SH-SY5Y (cell line): Measurements from ENCODE around the gene AARSD1.

ENCODE experiments used
- GATA2 ChIP-seq: IDR thresholded peaks from 2 replicates; pipeline ENCODE4 v1.6.1; 2011; ENCODE audit warnings: mild to moderate bottlenecking, low read depth, low read length
- GATA3 ChIP-seq: IDR thresholded peaks from 2 replicates; pipeline ENCODE4 v1.6.1; 2011; ENCODE audit warnings: low read depth, mild to moderate bottlenecking, low read length, moderate library complexity

DNA sequence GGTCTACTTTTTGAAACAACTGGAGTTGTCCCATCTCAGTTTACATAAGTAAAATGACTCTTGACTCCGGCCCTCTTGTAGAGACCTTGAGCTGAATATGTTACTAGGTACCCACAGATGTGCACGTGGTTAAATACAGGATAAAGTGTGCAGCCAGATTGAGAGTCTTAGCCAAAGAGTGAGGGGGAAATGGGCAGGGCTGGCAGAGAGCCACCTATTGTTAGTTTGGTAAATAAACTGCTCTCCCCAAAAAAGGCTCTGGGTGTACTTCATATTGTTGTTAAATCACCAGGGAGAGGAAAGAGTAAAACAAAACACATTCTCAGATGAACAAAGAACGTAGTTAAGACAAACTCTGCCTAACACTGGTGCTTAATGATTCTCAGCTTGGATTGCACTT lies 43.3 kb downstream of the AARSD1 start:
- TF ChIP-seq GATA2 (no peak), GATA3 (no peak)
